NCI-H1417 (cell line): Measurements from ENCODE around the gene JAKMIP2.
"Not testable (repeated sequence)": the region's sequence is repeated elsewhere in the genome, so short reads cannot be mapped to it uniquely, and the experiment has no call there.

Source experiments
- DNase-seq, 3 experiments: peaks; one replicate each; lab custom pipeline; 2025; lab: John Stamatoyannopoulos, UW

JAKMIP2 gene

GRCh38 chr5:147746986-147747385 is 35.5 kb downstream of the JAKMIP2 start:
- no peak for DNase-seq

GRCh38 chr5:147743678-147744374 is 38.7 kb downstream of the JAKMIP2 start:
- peak; percentile 44 to 94 (median 85) for DNase-seq

- peak in 1 of 3 experiments; percentile 17 for DNase-seq
These were observed 39.5 kb downstream of the JAKMIP2 start for GRCh38 chr5:147743012-147743411.

- DNase-seq, result no peak
These were observed 40.4 kb downstream of the JAKMIP2 start for GRCh38 chr5:147742151-147742550.

GRCh38 chr5:147740864-147741263 is 41.7 kb downstream of the JAKMIP2 start:
- no peak for DNase-seq

- DNase-seq, result peak in 2 of 3 experiments; percentile 16 to 30
These were observed 44.6 kb downstream of the JAKMIP2 start for GRCh38 chr5:147737921-147738320.

- no peak for DNase-seq
These were observed 46.9 kb downstream of the JAKMIP2 start for GRCh38 chr5:147735621-147736125.

- peak in 1 of 3 experiments; percentile 6 for DNase-seq
These were observed 47.6 kb downstream of the JAKMIP2 start for GRCh38 chr5:147734894-147735293.

GRCh38 chr5:147733075-147733474 is 49.5 kb downstream of the JAKMIP2 start:
- no peak for DNase-seq

GRCh38 chr5:147732291-147732883 is 50.1 kb downstream of the JAKMIP2 start:
- no peak for DNase-seq

- DNase-seq, result no peak
These were observed 50.9 kb downstream of the JAKMIP2 start for GRCh38 chr5:147731431-147732290.

GRCh38 chr5:147727200-147727599 is 55.3 kb downstream of the JAKMIP2 start:
- no peak for DNase-seq

- DNase-seq, result not testable (repeated sequence)
These were observed 61.2 kb downstream of the JAKMIP2 start for GRCh38 chr5:147721191-147721960.

- DNase-seq, result no peak
These were observed 68.8 kb downstream of the JAKMIP2 start for GRCh38 chr5:147713550-147714295.

- DNase-seq, result peak in 1 of 3 experiments; percentile 2
These were observed 69.9 kb downstream of the JAKMIP2 start for GRCh38 chr5:147712598-147712997.

- no peak for DNase-seq
These were observed 70.5 kb downstream of the JAKMIP2 start for GRCh38 chr5:147712019-147712418.

- no peak for DNase-seq
These were observed 71.5 kb downstream of the JAKMIP2 start for GRCh38 chr5:147711019-147711418.

GRCh38 chr5:147708708-147709107 is 73.8 kb downstream of the JAKMIP2 start:
- no peak for DNase-seq

- DNase-seq, result no peak
These were observed 78.0 kb downstream of the JAKMIP2 start for GRCh38 chr5:147704544-147704943.

- peak in 2 of 3 experiments; percentile 1 to 2 for DNase-seq
These were observed 81.1 kb downstream of the JAKMIP2 start for GRCh38 chr5:147701468-147701867.
